Fibroblast of lung (primary cell): ENCODE measurements around the gene ARIH2.

Source experiments
- EZH2 ChIP-seq: IDR thresholded peaks from 2 replicates; pipeline ENCODE4 v1.5.1; 2012; ENCODE audit warnings: low read length, control low read depth, mild to moderate bottlenecking; ENCODE audit errors: missing control alignments
- TF ChIP-seq, protein P1 (sequence below), 2 donors: IDR thresholded peaks in 1 of 2; conservative IDR thresholded peaks in 1 of 2; 1 replicate in 1 of 2; 2 replicates in 1 of 2; pipeline ENCODE4 v1.5.1; 2011 to 2012; ENCODE audit warnings: low read length in 2 of 2, control low read depth in 1 of 2, inconsistent platforms in 1 of 2, low read depth in 1 of 2, mild to moderate bottlenecking in 1 of 2

DNA sequence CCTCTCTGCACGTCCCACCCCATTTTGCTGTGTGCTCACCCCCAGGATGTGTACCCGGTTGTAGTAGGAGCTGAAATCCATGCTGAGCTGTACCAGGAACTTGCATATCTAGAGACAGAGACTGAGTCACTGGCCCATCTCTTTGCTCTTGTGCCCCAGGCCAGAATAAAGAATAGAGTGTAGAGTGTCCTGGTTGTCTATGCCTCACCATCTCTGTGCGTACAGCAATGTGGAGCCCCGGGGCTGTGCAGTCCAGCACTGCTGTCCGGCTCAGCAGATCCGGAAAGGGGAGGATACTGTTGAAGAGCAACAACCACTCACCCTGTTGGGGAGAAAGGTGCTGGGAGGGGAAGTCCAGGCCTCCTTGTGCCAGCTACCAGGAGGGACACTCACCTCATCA is 97.1 kb downstream of the ARIH2 start:
- TF ChIP-seq, protein P1, sequence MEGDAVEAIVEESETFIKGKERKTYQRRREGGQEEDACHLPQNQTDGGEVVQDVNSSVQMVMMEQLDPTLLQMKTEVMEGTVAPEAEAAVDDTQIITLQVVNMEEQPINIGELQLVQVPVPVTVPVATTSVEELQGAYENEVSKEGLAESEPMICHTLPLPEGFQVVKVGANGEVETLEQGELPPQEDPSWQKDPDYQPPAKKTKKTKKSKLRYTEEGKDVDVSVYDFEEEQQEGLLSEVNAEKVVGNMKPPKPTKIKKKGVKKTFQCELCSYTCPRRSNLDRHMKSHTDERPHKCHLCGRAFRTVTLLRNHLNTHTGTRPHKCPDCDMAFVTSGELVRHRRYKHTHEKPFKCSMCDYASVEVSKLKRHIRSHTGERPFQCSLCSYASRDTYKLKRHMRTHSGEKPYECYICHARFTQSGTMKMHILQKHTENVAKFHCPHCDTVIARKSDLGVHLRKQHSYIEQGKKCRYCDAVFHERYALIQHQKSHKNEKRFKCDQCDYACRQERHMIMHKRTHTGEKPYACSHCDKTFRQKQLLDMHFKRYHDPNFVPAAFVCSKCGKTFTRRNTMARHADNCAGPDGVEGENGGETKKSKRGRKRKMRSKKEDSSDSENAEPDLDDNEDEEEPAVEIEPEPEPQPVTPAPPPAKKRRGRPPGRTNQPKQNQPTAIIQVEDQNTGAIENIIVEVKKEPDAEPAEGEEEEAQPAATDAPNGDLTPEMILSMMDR (conservative IDR thresholded peaks at IDR 0.05 in 1 of 2, IDR thresholded peaks at IDR 0.05 in 1 of 2; ENCODE audit: low read depth in 1 of 2, low read length in 2 of 2) = no peak
- no peak for TF ChIP-seq EZH2
